ENCODE data around the gene IL3.

The IL3 gene

DNA sequence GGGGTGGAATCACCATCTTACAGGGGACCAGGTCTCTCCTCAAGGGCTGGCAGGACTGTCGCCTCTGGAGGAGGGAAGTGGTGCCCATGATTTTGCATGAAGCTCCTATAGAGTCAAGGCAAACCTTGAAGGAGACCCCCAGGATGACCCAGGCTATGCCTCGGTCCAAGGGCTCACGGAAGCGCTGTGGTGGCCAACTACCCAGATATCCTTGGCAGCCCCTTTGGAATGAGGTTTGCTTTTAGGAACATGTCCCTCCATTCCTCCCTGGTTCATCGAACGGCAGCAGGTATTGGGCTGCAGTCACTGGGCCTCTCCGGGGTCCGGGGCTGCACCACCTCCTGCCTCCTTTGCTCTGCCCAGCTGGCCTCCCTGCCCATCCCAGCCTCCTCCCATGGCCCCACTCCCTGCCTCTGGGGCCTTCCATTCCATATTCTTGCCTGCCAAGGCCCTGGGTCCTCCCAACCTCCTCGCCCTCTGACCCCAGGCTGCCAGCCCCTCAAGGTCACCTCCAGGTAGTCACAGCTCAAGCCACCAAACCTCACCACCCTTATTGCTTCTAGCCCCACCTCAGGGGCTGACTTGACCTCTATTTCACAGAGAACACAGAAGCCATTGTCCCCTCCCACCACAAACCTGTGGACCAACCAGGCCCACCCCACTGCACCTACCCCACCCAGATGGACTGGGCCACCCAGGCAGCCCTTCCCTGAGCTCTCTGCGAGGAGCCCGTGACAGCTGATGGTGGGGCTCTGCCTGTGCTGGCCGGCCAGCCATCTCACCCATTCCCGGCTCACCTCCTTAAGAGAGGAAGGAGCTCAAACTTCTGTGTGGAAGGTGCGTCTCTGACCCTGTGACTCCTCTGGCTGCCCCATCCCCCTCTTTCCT is 3.6 kb upstream of the IL3 start:
- DNase-seq (ENCODE audit: low read depth, low spot score), result no peak

DNA sequence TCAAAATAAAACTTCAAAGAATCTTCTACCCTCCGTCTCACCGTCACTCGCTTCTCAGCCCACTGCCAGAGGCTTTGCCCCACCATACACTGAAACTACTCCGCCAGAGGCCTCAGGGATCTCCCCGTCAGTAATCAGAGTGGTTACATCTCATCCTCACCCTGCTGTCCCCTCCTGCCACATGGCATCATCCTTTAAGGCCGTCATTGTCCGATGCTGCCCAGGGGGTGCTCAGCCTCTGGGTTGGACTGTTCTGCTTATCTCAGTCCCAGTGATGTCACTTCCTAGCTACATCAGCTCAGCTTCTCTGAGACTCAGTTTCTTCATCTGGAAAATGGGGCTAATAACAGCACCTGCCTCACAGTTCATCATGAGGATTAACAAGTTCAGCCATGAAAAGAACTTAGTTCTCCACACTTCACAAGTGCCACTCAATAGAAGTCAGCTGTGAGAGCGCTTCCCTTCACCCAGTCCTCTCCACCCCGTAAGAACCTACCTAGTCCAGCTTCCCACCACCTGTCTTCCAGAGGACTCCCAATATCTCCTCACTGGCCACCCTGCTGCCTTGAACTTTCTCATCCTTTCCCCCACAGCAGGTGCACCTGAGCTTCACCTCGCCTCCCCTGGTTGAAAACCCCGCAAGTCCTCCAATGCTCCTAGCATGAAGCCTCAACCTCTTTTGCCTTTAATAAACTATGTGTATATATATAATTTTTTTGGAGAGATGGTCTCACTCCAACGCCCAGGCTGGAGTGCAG is 2.8 kb upstream of the IL3 start:
- DNase-seq (ENCODE audit: low read depth, low spot score), result no peak

GRCh38 chr5:132058646-132059042 is 1.8 kb upstream of the IL3 start:
- DNase-seq (ENCODE audit: low read depth, low spot score), result no peak

DNA sequence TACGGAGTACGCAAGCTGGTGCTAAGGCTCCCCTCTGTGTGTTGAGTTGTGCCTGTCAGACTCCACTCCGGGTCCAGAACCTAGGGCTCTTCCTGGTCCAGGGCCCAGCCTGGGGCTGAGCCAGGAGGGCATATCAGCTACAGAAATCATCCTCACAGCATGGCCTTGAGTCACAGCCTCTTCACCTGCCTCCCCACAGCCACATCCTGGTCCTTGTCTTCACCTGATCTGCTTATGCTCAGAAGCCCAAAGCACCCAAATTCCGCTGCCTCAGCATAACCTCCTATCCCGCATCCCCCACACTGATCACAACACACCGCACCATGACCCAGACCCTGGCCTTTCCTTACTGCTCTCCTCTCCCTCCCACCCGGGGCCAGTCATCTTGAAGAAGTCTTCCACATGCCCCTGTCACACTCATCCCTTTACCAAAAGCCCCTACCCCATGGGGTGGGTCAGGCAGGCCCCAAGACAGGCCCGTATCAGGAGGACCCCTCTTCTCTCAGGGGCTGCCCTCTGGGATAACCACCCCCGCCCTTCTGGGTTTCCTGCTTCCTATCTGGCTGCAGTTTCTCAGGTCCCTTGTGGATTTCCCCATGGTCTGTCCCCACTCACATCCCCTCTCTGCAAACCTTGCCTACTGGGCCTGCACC is 1.3 kb upstream of the IL3 start:
- DNase-seq (ENCODE audit: low read depth, low spot score), result no peak

GRCh38 chr5:132059696-132060500 is 557 bp upstream of the IL3 start:
- no peak for DNase-seq (ENCODE audit: low read depth, low spot score)

- no peak for DNase-seq (ENCODE audit: low read depth, low spot score)
These were observed 2.8 kb downstream of the IL3 start for GRCh38 chr5:132063090-132063911.

- DNase-seq (ENCODE audit: low read depth, low spot score), result no peak
These were observed 3.7 kb downstream of the IL3 start for GRCh38 chr5:132064140-132064539.

DNA sequence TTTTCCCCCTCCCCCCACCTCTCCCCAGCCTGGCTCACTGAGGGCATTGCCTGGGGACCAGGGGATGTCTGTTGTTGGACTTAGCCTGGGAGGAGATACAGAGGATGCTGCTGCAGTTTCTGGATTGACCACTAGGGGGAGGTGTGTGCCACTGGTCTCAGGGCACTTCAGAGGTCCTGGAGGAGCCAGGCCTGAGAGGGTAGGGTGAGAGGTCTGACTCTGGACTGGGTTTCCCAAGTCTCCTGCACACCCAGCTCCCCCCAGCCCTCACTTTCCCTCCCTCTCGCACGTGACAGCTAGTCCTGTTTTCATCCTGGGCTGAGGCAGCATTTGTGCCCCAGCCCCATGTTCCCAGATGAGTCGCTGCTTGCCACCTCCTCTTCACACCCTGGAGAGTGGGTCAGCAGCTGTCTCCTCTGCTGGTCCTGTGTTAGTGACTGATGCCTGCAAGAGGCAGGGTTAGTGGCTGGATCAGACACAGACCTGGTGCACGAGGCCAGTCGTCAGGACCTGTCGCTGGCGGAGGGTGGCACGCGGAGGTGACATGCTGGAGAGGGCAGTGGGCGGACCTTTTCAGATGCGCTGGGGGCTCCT is 4.4 kb downstream of the IL3 start:
- DNase-seq (ENCODE audit: low read depth, low spot score), result peak; percentile 24

GRCh38 chr5:132065351-132065937 is 5.0 kb downstream of the IL3 start:
- DNase-seq (ENCODE audit: low read depth, low spot score), result no peak

GRCh38 chr5:132065951-132066701 is 5.7 kb downstream of the IL3 start:
- DNase-seq (ENCODE audit: low read depth, low spot score), result no peak

DNA sequence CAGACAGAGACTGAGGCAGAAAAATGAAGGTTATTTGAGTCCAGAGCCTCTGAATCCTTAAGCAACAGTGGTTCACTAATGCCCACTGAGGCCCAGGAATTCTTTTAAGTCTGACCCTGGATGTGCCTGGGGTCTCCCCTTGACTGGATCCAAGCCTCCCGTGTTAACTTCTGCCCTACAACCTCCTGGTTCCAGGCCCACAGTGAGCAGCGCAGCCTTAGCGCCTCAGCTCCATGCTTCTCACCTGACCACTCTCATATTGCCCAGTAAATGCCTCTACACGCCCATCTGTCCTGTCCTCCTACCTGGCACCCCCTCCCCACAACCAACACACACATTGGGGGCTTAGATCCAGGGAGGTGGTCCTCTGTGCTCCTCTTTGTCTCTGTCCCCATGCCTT is 6.4 kb downstream of the IL3 start:
- no peak for DNase-seq (ENCODE audit: low read depth, low spot score)

DNA sequence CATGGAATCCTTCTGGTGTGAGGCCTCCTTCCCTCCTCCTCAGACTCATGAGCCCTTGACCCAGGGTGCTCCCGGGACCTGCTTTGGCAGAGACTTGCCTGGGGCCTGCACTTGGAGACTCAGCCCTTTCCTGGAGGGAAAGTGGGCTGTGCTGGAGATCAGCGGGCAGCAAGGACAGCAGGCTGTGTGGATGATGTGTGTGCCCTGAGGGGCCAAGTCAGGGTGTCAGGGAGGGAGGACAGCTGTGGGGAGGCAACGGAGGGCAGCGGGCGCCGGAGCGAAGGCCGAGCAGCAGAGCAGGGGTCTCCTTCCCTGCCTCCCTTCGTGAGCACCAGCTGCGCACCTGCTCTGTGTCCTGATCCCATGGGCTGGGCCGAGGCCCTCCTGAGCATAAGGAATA is 7.0 kb downstream of the IL3 start:
- no peak for DNase-seq (ENCODE audit: low read depth, low spot score)

DNA sequence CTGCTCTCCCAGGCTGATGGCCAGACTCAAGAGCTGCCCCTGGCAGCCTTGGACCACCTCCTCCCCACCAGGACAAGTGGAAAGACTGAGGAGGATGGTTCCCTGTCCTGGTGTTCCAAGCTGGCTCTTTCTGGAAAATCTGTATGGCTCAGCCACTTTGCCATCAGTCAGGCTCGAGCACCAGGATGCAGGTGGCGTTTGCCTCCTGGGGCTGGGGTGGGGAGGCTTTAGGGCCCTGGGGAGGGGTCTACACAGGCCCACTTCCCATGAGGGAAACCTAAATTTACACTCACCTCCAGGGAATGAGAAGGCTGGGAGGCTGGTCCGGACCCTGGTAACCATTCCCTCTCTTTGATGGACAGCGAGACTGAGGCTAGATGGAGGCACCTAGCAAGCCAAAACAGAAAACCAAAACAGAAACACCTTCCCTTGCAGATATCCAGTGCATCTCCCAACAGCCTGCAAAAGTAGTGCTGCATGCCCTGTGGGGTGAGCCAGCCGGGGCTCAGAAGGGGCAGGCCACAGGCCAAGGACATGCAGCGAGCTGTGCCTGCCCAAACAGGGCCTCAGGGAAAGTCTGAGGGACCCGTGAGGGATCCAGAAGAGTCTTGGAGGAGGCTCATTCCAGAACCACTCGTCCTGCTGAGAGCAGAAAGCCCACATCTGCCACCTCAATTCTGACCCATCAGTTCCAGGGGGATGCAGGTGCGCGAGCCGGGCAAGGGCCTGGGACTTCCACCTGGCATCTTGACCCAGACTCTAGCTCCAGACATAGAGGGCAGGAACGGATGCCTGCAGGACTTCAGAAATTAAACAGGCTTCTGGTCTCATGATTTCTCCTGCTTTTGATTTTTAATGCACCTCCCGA is 7.7 kb downstream of the IL3 start:
- no peak for DNase-seq (ENCODE audit: low read depth, low spot score)

DNA sequence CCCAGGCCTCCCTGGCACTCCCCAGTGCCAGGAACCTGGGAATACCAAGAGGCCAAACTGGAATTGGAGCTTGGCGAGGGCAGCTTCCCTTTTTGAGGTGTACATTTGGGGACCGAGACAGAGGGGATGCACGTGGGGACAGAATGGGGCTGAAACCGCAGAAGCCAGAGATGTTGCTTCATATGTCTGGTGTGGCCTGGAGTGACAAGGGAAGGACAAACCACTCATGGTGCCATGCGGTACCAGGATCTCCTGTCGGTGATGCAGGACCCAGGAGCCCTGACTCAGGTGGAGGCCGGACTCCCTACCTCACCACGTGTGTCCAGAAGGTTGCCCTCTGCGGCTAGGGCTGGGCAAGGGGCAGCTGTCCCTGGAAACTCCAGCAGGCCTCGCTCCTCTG is 9.1 kb downstream of the IL3 start:
- no peak for DNase-seq (ENCODE audit: low read depth, low spot score)

DNA sequence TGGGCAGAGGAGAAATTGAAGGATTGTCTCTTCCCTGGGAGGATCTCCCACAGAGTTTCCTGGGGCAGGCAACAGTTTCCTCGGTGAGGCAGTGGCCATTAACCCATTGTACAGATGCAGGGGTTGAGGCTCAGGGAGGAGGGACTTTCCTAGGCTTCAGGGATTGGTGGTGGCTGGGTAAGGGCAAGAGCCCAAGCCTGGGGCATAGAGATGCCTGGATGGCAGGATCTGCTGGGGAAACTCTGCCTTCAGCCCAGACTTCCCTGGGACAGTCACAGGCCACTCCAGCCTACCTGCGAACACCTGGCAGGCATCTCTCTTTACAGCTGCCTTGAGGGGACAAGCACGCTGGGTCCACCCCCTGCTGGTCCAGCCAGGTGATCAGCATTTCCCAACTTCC is 9.5 kb downstream of the IL3 start:
- DNase-seq (ENCODE audit: low read depth, low spot score), result no peak

GRCh38 chr5:132070460-132071337 is 10.2 kb downstream of the IL3 start:
- DNase-seq (ENCODE audit: low read depth, low spot score), result no peak

GRCh38 chr5:132071338-132071707 is 10.9 kb downstream of the IL3 start:
- no peak for DNase-seq (ENCODE audit: low read depth, low spot score)

Data from brain pericyte (primary cell).